ENCODE data around the gene GPATCH2L.
A peak's percentile ranks its signal among the peaks of the same experiment; 100 is the strongest.

GPATCH2L gene

DNA sequence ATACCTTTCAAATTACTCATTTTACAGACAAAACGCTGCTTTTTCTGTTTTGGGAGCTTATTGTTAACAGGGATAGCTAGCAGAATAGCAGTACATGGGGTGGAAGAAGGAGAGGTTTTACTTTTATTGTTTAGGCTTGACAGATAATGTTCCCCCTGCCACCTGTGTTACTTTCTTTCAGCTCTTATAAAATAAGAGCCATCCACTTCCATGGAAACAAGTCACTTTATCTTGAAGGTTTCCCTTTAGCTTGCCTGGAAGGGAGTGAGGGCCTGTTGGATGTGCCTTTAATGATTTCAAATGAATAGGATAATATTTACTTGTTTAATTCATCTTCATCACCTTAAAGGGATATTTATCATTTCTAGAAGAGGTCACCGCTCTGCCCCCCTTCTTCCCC lies 23.3 kb downstream of the GPATCH2L start:
- Histone ChIP-seq H3K27ac (ENCODE audit: low read depth, low read length) (no peak overlapping the region), H3K4me2 (ENCODE audit: low read length) (no peak overlapping the region), H3K79me2 (ENCODE audit: control insufficient read depth, low read length) (peaks cover 9% of the 10 kb centered on the region), H3F3A (ENCODE audit: control insufficient read depth, insufficient read depth) (no peaks in the 10 kb centered on the region), H3K4me3 (ENCODE audit: low read length) (no peak overlapping the region), H3K27me3 (ENCODE audit: control insufficient read depth, low read length) (no peaks in the 10 kb centered on the region), H3K4me1 (ENCODE audit: control insufficient read depth, low read length) (no peaks in the 10 kb centered on the region), H4K20me1 (ENCODE audit: control insufficient read depth, insufficient read depth, low read depth, low read length) (no peaks in the 10 kb centered on the region), H3K36me3 (ENCODE audit: control insufficient read depth, low read length) (peaks cover 70% of the 10 kb centered on the region), H3K9me3 (ENCODE audit: control insufficient read depth, insufficient read depth, low read length) (no peaks in the 10 kb centered on the region), H3K9me2 (replicated peaks; ENCODE audit: control insufficient read depth, low read length) (no peaks in the 10 kb centered on the region)
- TF ChIP-seq, protein P1, sequence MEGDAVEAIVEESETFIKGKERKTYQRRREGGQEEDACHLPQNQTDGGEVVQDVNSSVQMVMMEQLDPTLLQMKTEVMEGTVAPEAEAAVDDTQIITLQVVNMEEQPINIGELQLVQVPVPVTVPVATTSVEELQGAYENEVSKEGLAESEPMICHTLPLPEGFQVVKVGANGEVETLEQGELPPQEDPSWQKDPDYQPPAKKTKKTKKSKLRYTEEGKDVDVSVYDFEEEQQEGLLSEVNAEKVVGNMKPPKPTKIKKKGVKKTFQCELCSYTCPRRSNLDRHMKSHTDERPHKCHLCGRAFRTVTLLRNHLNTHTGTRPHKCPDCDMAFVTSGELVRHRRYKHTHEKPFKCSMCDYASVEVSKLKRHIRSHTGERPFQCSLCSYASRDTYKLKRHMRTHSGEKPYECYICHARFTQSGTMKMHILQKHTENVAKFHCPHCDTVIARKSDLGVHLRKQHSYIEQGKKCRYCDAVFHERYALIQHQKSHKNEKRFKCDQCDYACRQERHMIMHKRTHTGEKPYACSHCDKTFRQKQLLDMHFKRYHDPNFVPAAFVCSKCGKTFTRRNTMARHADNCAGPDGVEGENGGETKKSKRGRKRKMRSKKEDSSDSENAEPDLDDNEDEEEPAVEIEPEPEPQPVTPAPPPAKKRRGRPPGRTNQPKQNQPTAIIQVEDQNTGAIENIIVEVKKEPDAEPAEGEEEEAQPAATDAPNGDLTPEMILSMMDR (IDR thresholded peaks at IDR 0.05; ENCODE audit: low read depth, low read length, poor library complexity, severe bottlenecking) = no peak
- TF ChIP-seq EZH2phosphoT487 (IDR thresholded peaks at IDR 0.05; ENCODE audit: borderline replicate concordance, low read length) = no peak

DNA sequence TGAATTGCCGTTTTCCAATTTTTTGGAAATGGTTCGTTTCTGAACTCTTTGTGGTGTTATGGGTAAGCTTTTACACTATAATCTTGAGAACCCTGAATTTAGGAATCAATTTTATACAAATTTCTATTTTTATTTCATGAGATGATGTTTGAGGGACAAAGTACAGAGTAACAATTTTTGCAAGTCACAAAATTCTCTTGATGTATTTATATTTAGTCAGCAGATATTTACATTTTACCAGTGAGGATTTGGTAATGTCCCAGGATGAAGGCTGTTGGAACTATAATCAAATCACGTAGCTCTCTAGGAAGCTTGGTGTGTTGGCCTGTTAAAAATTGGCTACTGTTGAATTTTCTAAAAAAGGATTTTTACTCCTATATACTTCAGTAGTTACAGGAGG lies 24.2 kb downstream of the GPATCH2L start:
- Histone ChIP-seq H3K4me3 (ENCODE audit: low read length) (no peak overlapping the region), H3K79me2 (ENCODE audit: control insufficient read depth, low read length) (no peaks in the 10 kb centered on the region), H3K9me3 (ENCODE audit: control insufficient read depth, insufficient read depth, low read length) (no peaks in the 10 kb centered on the region), H3K27ac (ENCODE audit: low read depth, low read length) (no peak overlapping the region), H3K4me2 (ENCODE audit: low read length) (no peak overlapping the region), H4K20me1 (ENCODE audit: control insufficient read depth, insufficient read depth, low read depth, low read length) (no peaks in the 10 kb centered on the region), H3K27me3 (ENCODE audit: control insufficient read depth, low read length) (no peaks in the 10 kb centered on the region), H3K36me3 (ENCODE audit: control insufficient read depth, low read length) (peaks cover 72% of the 10 kb centered on the region), H3K9me2 (replicated peaks; ENCODE audit: control insufficient read depth, low read length) (no peaks in the 10 kb centered on the region), H3F3A (ENCODE audit: control insufficient read depth, insufficient read depth) (no peaks in the 10 kb centered on the region), H3K4me1 (ENCODE audit: control insufficient read depth, low read length) (no peaks in the 10 kb centered on the region)
- TF ChIP-seq, protein P1 (IDR thresholded peaks at IDR 0.05; ENCODE audit: low read depth, low read length, poor library complexity, severe bottlenecking) = no peak
- TF ChIP-seq EZH2phosphoT487 (IDR thresholded peaks at IDR 0.05; ENCODE audit: borderline replicate concordance, low read length) = no peak

DNA sequence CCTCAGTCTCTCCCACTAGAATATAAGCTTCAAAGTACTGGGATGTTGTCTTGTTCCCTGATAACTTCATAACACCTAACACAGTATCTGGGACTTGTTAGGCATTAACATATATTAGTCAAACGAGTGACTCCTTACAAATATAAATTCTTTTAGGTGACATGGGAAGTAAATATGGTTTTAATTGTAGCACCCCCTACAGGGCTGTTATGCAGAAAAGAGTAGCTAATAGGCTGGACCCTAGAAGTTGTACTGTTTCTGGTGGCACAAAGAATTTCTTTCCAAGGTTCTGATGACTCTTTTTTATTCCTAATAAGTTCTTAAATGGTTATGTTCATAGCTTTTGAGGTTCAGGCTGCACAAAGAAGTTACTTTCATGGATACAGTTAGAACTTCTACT lies 29.8 kb downstream of the GPATCH2L start:
- Histone ChIP-seq H3K36me3 (ENCODE audit: control insufficient read depth, low read length) (peaks cover 83% of the 10 kb centered on the region), H4K20me1 (ENCODE audit: control insufficient read depth, insufficient read depth, low read depth, low read length) (no peaks in the 10 kb centered on the region)

More for the DNA sequence above, 29.8 kb downstream of the GPATCH2L start:
- Histone ChIP-seq H3K9me3 (ENCODE audit: control insufficient read depth, insufficient read depth, low read length) (no peaks in the 10 kb centered on the region), H3K4me3 (ENCODE audit: low read length) (no peak overlapping the region), H3K9me2 (replicated peaks; ENCODE audit: control insufficient read depth, low read length) (no peaks in the 10 kb centered on the region), H3K27ac (ENCODE audit: low read depth, low read length) (no peak overlapping the region), H3K79me2 (ENCODE audit: control insufficient read depth, low read length) (peaks cover 8% of the 10 kb centered on the region), H3K4me2 (ENCODE audit: low read length) (no peak overlapping the region), H3K4me1 (ENCODE audit: control insufficient read depth, low read length) (peaks cover 31% of the 10 kb centered on the region), H3K27me3 (ENCODE audit: control insufficient read depth, low read length) (no peaks in the 10 kb centered on the region), H3F3A (ENCODE audit: control insufficient read depth, insufficient read depth) (no peaks in the 10 kb centered on the region)
- TF ChIP-seq, protein P1 (IDR thresholded peaks at IDR 0.05; ENCODE audit: low read depth, low read length, poor library complexity, severe bottlenecking) = peak; percentile 60
- TF ChIP-seq EZH2phosphoT487 (IDR thresholded peaks at IDR 0.05; ENCODE audit: borderline replicate concordance, low read length) = no peak
